Stomach (tissue), 4 donors: ENCODE data around the gene CFAP54.

Experiments used
- EP300 ChIP-seq: sonication (generic); formaldehyde crosslinking; IDR thresholded peaks from one replicate; pipeline ENCODE4 v1.6.1; 2017; ENCODE audit warnings: antibody characterized with exemption
- POLR2A ChIP-seq, 4 donors: fragments of 450-650 bp; IDR thresholded peaks; one replicate each; pipeline ENCODE4 v1.6.1; 2016; ENCODE audit warnings: antibody characterized with exemption in 4 of 4, control low read depth in 2 of 4, mild to moderate bottlenecking in 1 of 4, moderate library complexity in 1 of 4
- POLR2AphosphoS5 ChIP-seq, 3 donors: sonication (generic); formaldehyde crosslinking; IDR thresholded peaks; one replicate each; pipeline ENCODE4 v1.6.1; 2016; ENCODE audit warnings: antibody characterized with exemption in 3 of 3
- TF ChIP-seq, protein P1 (sequence below), 7 experiments: fragments of 450-650 bp in 4 of 7; fragments of 200-600 bp in 3 of 7; sonication (generic) in 3 of 7; IDR thresholded peaks; one replicate each; pipeline ENCODE4 v1.5.1; 2016 to 2019; ENCODE audit warnings: antibody characterized with exemption in 7 of 7, control low read depth in 2 of 7, mild to moderate bottlenecking in 1 of 7

DNA sequence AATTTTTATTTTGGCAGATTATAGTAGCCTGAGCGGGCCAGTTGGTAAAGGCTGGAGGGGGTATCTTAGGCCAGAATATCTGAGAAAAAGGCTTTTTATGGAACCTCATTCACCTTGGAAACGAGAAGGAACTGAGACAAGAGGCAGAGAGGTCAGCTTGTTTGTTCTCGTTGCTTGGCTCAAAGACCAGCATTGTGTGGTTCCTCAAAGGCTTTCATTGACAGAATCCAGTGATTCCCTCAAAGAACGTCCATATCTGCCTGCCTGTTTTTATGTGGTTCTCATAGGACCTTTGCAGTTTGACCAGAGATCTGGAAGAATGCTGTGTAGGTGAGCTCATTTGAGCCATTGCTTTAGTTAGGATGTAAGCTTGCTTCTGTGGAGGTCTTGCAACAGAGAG is 117.3 kb downstream of the CFAP54 start:
- TF ChIP-seq POLR2AphosphoS5 (IDR thresholded peaks at IDR 0.05), result no peak
- TF ChIP-seq, protein P1, sequence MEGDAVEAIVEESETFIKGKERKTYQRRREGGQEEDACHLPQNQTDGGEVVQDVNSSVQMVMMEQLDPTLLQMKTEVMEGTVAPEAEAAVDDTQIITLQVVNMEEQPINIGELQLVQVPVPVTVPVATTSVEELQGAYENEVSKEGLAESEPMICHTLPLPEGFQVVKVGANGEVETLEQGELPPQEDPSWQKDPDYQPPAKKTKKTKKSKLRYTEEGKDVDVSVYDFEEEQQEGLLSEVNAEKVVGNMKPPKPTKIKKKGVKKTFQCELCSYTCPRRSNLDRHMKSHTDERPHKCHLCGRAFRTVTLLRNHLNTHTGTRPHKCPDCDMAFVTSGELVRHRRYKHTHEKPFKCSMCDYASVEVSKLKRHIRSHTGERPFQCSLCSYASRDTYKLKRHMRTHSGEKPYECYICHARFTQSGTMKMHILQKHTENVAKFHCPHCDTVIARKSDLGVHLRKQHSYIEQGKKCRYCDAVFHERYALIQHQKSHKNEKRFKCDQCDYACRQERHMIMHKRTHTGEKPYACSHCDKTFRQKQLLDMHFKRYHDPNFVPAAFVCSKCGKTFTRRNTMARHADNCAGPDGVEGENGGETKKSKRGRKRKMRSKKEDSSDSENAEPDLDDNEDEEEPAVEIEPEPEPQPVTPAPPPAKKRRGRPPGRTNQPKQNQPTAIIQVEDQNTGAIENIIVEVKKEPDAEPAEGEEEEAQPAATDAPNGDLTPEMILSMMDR (IDR thresholded peaks at IDR 0.05), result no peak
- TF ChIP-seq POLR2A (IDR thresholded peaks at IDR 0.05), result no peak
- no peak for TF ChIP-seq EP300
